Neural progenitor cell (in vitro differentiated cells): ENCODE data around the gene CNPY1. TPM values are rescaled to one million over a fixed set of nuclear protein-coding genes. Genes with fewer than 3 reads are reported as not detected.

Source experiments
- DNase-seq: peaks from one replicate; pipeline ENCODE4 v3.0.0-alpha.2; 2016; ENCODE audit warnings: low spot score
- H2AFZ ChIP-seq: fragments of 200-600 bp; sonication (generic); replicated peaks from 2 replicates; pipeline ENCODE4 v1.6.1; 2016; ENCODE audit warnings: antibody characterized with exemption
- H3F3A ChIP-seq: fragments of 200-600 bp; sonication (generic); 2 replicates; pipeline ENCODE4 v1.6.1; 2016; ENCODE audit warnings: antibody characterized with exemption, low read depth
- H3K27ac ChIP-seq: fragments of 200-600 bp; sonication (generic); 2 replicates; pipeline ENCODE4 v1.5.1; 2016; ENCODE audit warnings: mild to moderate bottlenecking
- H3K27me3 ChIP-seq: fragments of 200-600 bp; sonication (generic); 2 replicates; pipeline ENCODE4 v1.6.1; 2016; ENCODE audit warnings: mild to moderate bottlenecking, moderate library complexity
- H3K36me3 ChIP-seq: fragments of 200-600 bp; sonication (generic); 2 replicates; pipeline ENCODE4 v1.5.1; 2016
- H3K4me1 ChIP-seq: fragments of 200-600 bp; sonication (generic); 2 replicates; pipeline ENCODE4 v1.6.1; 2016; ENCODE audit warnings: mixed run types
- H3K4me2 ChIP-seq: fragments of 200-600 bp; sonication (generic); 2 replicates; pipeline ENCODE4 v1.6.1; 2016
- H3K4me3 ChIP-seq: fragments of 200-600 bp; sonication (generic); 2 replicates; pipeline ENCODE4 v1.5.1; 2016
- H3K79me2 ChIP-seq: fragments of 200-600 bp; sonication (generic); 2 replicates; pipeline ENCODE4 v1.6.1; 2016; ENCODE audit warnings: low read depth
- H3K9ac ChIP-seq: fragments of 200-600 bp; sonication (generic); 2 replicates; pipeline ENCODE4 v1.6.1; 2016
- H3K9me3 ChIP-seq: fragments of 200-600 bp; sonication (generic); 2 replicates; pipeline ENCODE4 v1.5.1; 2016; ENCODE audit warnings: low read depth
- H4K20me1 ChIP-seq: fragments of 200-600 bp; sonication (generic); 2 replicates; pipeline ENCODE4 v1.6.1; 2016; ENCODE audit warnings: low read depth
- H3K27ac Mint-ChIP-seq: 3 replicates; pipeline ENCODE4 v1.8.0; 2021; ENCODE audit warnings: mixed read lengths
- H3K27me3 Mint-ChIP-seq: 2 replicates; pipeline ENCODE4 v1.8.0; 2022; ENCODE audit warnings: low read depth, mild to moderate bottlenecking, inconsistent platforms, moderate library complexity, mixed read lengths; ENCODE audit not compliant: insufficient read depth
- H3K36me3 Mint-ChIP-seq: 3 replicates; pipeline ENCODE4 v1.8.0; 2021; ENCODE audit warnings: mixed read lengths
- H3K4me1 Mint-ChIP-seq: 3 replicates; pipeline ENCODE4 v1.8.0; 2021; ENCODE audit warnings: mixed read lengths
- H3K4me3 Mint-ChIP-seq: 3 replicates; pipeline ENCODE4 v1.8.0; 2021; ENCODE audit warnings: mild to moderate bottlenecking, moderate library complexity, mixed read lengths
- H3K9me3 Mint-ChIP-seq: 3 replicates; pipeline ENCODE4 v1.8.0; 2020; ENCODE audit warnings: mixed read lengths
- EZH2 ChIP-seq: fragments of 200-600 bp; sonication (generic); IDR thresholded peaks from 2 replicates; pipeline ENCODE4 v1.6.1; 2017; ENCODE audit warnings: antibody characterized with exemption, mild to moderate bottlenecking, moderate library complexity
- EZH2phosphoT487 ChIP-seq: fragments of 200-600 bp; sonication (generic); IDR thresholded peaks from 2 replicates; pipeline ENCODE4 v1.6.1; 2017; ENCODE audit warnings: antibody characterized with exemption
- total RNA-seq: library from RNA; depleted of rRNA; stranded (reverse); fragments of >200 nt; gene quantifications from 2 replicates; pipeline ENCODE4 v1.2.3, GENCODE V29; 2015; ENCODE audit warnings: low replicate concordance
- TF ChIP-seq, protein P1 (sequence below): fragments of 200-600 bp; sonication (generic); IDR thresholded peaks from 2 replicates; pipeline ENCODE4 v1.5.1; 2017; ENCODE audit warnings: antibody characterized with exemption, mild to moderate bottlenecking

The CNPY1 gene
- total RNA-seq, 1 donor from 2014 or later, result not detected

DNA sequence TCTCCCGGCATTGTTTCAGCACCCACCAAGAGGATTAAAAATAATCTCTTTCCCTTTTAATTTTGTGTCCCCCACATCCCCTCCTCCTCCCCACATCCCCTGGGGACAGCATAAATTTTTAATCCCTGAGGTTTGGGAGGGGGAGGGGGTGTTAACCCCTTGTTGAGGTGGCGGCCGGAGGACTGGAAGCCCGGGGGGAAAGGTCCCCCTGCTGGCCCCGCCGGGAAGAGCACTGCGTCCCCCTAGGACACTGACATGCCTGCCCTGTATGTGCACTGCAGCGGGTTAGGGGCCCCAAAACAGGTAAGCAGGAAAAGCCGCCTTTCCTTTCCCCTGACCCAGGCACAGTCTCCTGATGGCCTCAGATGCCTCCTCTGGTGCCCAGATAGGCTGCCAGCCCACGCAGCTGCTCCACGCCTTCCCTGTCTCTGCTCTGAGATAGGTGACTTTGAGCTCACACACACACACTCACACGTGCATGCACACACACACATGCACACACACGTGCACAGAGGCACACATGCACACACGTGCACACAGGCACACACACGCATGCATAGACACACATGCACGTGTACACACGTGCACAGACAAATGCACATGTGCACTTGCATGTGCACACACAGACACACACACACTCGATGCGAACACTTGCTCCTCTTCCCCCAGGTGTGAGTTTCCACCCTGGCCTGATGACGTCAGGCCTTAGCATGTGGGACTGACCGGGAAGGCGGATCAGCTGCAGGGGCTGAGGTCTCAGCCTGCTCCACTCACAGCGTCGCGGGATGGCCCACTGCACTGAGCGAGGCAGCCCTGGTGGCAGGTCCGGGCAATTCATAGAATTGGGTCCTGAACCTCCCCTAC, 12.3 kb downstream of the CNPY1 start:
- Mint-ChIP-seq H3K4me3 (peak overlapping the region; percentile 88), H3K27ac (peak overlapping the region; percentile 86), H3K27me3 (peaks cover 45% of the 10 kb centered on the region), H3K4me1 (peaks cover 58% of the 10 kb centered on the region), H3K36me3 (peaks cover 8% of the 10 kb centered on the region), H3K9me3 (peaks cover 2% of the 10 kb centered on the region)
- Histone ChIP-seq H3K4me1 (peaks cover 32% of the 10 kb centered on the region), H3K9me3 (no peaks in the 10 kb centered on the region), H3F3A (peaks cover 26% of the 10 kb centered on the region), H3K27me3 (peaks cover 96% of the 10 kb centered on the region), H2AFZ (no peak overlapping the region), H3K27ac (no peak overlapping the region), H3K9ac (no peak overlapping the region), H3K79me2 (no peaks in the 10 kb centered on the region), H3K36me3 (no peaks in the 10 kb centered on the region), H4K20me1 (peaks cover 26% of the 10 kb centered on the region), H3K4me3 (peak overlapping the region; percentile 47), H3K4me2 (peak overlapping the region; percentile 84)
- peak; percentile 88 for DNase-seq
- TF ChIP-seq, protein P1, sequence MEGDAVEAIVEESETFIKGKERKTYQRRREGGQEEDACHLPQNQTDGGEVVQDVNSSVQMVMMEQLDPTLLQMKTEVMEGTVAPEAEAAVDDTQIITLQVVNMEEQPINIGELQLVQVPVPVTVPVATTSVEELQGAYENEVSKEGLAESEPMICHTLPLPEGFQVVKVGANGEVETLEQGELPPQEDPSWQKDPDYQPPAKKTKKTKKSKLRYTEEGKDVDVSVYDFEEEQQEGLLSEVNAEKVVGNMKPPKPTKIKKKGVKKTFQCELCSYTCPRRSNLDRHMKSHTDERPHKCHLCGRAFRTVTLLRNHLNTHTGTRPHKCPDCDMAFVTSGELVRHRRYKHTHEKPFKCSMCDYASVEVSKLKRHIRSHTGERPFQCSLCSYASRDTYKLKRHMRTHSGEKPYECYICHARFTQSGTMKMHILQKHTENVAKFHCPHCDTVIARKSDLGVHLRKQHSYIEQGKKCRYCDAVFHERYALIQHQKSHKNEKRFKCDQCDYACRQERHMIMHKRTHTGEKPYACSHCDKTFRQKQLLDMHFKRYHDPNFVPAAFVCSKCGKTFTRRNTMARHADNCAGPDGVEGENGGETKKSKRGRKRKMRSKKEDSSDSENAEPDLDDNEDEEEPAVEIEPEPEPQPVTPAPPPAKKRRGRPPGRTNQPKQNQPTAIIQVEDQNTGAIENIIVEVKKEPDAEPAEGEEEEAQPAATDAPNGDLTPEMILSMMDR, result peak; percentile 79
- peak; percentile 13 for TF ChIP-seq EZH2phosphoT487
- peak; percentile 75 for TF ChIP-seq EZH2

DNA sequence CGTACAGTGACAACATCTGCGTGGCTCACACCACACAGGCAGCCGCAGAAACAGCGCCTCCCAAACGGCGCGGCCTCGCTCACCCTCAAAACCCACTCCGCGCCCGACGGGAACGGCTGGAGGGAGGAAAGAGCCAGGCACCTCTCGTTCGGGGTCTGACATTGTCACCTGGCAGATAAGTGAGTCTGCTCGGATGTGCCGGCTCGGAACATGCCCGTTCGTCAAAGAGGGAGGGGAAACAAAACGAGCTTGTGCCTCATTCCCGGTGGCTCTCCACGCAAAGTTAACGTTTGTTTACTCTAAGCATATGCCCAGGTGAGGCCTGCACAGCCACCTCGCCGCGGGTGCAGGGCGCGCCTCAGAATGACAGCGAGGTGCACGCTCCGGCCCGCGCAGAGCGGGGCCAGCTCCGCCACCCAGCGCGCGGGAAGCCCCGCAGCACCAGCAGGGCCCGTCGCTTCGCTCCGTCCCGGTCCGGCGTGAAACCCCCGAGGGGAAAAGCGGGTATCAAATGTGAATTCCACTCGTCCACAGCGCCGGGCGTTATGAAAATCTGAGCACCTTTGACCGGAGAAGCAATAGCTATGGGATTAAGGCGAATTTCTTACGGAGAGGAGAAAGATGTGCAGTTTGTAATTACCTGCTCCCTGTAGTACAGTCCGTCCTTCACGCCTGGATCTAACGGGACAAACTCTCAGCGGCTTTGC, 13.1 kb downstream of the CNPY1 start:
- H3K36me3 ChIP-seq, result no peaks in the 10 kb centered on the region
- H3K27me3 ChIP-seq, result peaks cover 100% of the 10 kb centered on the region
- H3K36me3 Mint-ChIP-seq, result peaks cover 8% of the 10 kb centered on the region
- no peaks in the 10 kb centered on the region for H3K79me2 ChIP-seq
- peaks cover 28% of the 10 kb centered on the region for H3K4me1 ChIP-seq
- peaks cover 26% of the 10 kb centered on the region for H4K20me1 ChIP-seq
- H3K27ac Mint-ChIP-seq, result peak overlapping the region; percentile 86
- H3K9ac ChIP-seq, result no peak overlapping the region
- H3K27ac ChIP-seq, result no peak overlapping the region
- peak overlapping the region; percentile 47 for H3K4me3 ChIP-seq
- peaks cover 2% of the 10 kb centered on the region for H3K9me3 Mint-ChIP-seq
- H3F3A ChIP-seq, result peaks cover 26% of the 10 kb centered on the region
- H3K27me3 Mint-ChIP-seq, result peaks cover 47% of the 10 kb centered on the region
- peaks cover 50% of the 10 kb centered on the region for H3K4me1 Mint-ChIP-seq
- no peaks in the 10 kb centered on the region for H3K9me3 ChIP-seq
- TF ChIP-seq, protein P1, result no peak
- TF ChIP-seq EZH2 (peak; percentile 95), EZH2phosphoT487 (peak; percentile 78)
- peak overlapping the region; percentile 84 for H3K4me2 ChIP-seq
- H2AFZ ChIP-seq, result peak overlapping the region; percentile 36
- peak; percentile 54 for DNase-seq
- H3K4me3 Mint-ChIP-seq, result peak overlapping the region; percentile 88

DNA sequence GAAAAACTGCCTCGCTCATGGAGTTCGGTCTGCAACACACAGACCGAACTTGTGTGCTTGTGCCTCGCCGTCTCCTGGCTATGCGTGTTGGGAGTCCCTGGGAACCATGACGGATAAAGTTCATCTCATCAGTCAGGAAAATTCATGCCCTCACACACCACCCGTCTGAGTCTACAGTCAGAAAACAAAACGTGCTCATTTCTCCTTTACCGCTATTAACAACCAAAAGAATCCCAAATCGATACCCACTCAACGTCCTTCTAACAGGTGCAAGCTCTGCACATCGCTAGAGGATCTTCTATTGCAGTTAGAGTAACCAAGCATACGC, 13.6 kb downstream of the CNPY1 start:
- H3K4me1 ChIP-seq, result peaks cover 27% of the 10 kb centered on the region
- Mint-ChIP-seq H3K9me3 (peaks cover 2% of the 10 kb centered on the region), H3K4me3 (peak overlapping the region; percentile 88), H3K36me3 (peaks cover 10% of the 10 kb centered on the region), H3K27ac (peak overlapping the region; percentile 76), H3K27me3 (peaks cover 49% of the 10 kb centered on the region), H3K4me1 (peaks cover 46% of the 10 kb centered on the region)
- H3K4me3 ChIP-seq, result peak overlapping the region; percentile 47
- peak overlapping the region; percentile 84 for H3K4me2 ChIP-seq
- TF ChIP-seq EZH2 (no peak), EZH2phosphoT487 (no peak)
- TF ChIP-seq, protein P1, result no peak
- H3K27me3 ChIP-seq, result peaks cover 100% of the 10 kb centered on the region
- H3K36me3 ChIP-seq, result no peaks in the 10 kb centered on the region
- no peak for DNase-seq
- no peaks in the 10 kb centered on the region for H3K79me2 ChIP-seq
- H3K27ac ChIP-seq, result no peak overlapping the region
- peaks cover 26% of the 10 kb centered on the region for H4K20me1 ChIP-seq
- no peaks in the 10 kb centered on the region for H3K9me3 ChIP-seq
- H3K9ac ChIP-seq, result no peak overlapping the region
- peaks cover 26% of the 10 kb centered on the region for H3F3A ChIP-seq
- peak overlapping the region; percentile 36 for H2AFZ ChIP-seq
